CD4-positive, alpha-beta T cell (primary cell): ENCODE measurements around the gene SARNP. TPM values are rescaled to one million over a fixed set of nuclear protein-coding genes. Genes with fewer than 3 reads are reported as not detected.

Experiments
- ATAC-seq: fragments of 200-7000 bp; cut with Tn5 transposase; one replicate; pipeline ENCODE4 v1.10.0; 2022; ENCODE audit warnings: mild to moderate bottlenecking; ENCODE audit not compliant: poor library complexity
- CTCF ChIA-PET: fragments of 350-600 bp; sonication (Branson Sonifier 250); formaldehyde crosslinking; loops from one replicate; lab custom pipeline; 2021; ENCODE audit warnings: antibody characterized with exemption, inconsistent platforms; lab: Charles Lee
- POLR2A ChIA-PET: fragments of 350-600 bp; sonication (Branson Sonifier 250); formaldehyde crosslinking; loops from one replicate; lab custom pipeline; 2021; ENCODE audit warnings: antibody characterized with exemption, inconsistent platforms; lab: Charles Lee
- DNase-seq, 14 experiments: peaks; one replicate each; pipeline ENCODE4 v3.0.0-alpha.2; 2013 to 2020; ENCODE audit warnings: mixed read lengths in 2 of 14
- H3K27ac ChIP-seq, 2 donors: one replicate each; pipeline versions ENCODE4 v1.5.1 to v1.7.0; 2013; ENCODE audit warnings: low read length in 2 of 2, low read depth in 1 of 2, mild to moderate bottlenecking in 1 of 2
- H3K27me3 ChIP-seq, 2 experiments: 1 replicate in 1 of 2; 2 replicates in 1 of 2; pipeline versions ENCODE4 v1.6.1 to v1.7.0; 2013; ENCODE audit warnings: low read length in 2 of 2, control low read depth in 1 of 2, mild to moderate bottlenecking in 1 of 2, moderate library complexity in 1 of 2; ENCODE audit not compliant: insufficient read depth in 2 of 2, control insufficient read depth in 1 of 2
- H3K36me3 ChIP-seq: one replicate; pipeline ENCODE4 v1.6.1; 2013; ENCODE audit warnings: low read length, control low read depth; ENCODE audit not compliant: insufficient read depth
- H3K4me1 ChIP-seq: one replicate; pipeline ENCODE4 v1.6.1; 2013; ENCODE audit warnings: low read length, control low read depth; ENCODE audit not compliant: insufficient read depth
- H3K4me3 ChIP-seq: one replicate; pipeline ENCODE4 v1.5.1; 2013; ENCODE audit warnings: mild to moderate bottlenecking, low read length, moderate library complexity
- H3K9me3 ChIP-seq, 2 experiments: 1 replicate in 1 of 2; 2 replicates in 1 of 2; pipeline versions ENCODE4 v1.6.1 to v1.7.0; 2013; ENCODE audit warnings: low read length in 2 of 2, mild to moderate bottlenecking in 2 of 2, control low read depth in 1 of 2, moderate library complexity in 1 of 2; ENCODE audit not compliant: control insufficient read depth in 1 of 2, insufficient read depth in 1 of 2
- H3K27ac Mint-ChIP-seq: one replicate; pipeline ENCODE4 v1.8.0; 2020; ENCODE audit warnings: mixed read lengths
- H3K27me3 Mint-ChIP-seq: one replicate; pipeline ENCODE4 v1.8.0; 2021; ENCODE audit warnings: mixed read lengths
- H3K36me3 Mint-ChIP-seq: one replicate; pipeline ENCODE4 v1.8.0; 2021; ENCODE audit warnings: low read depth, mixed read lengths
- H3K4me1 Mint-ChIP-seq: one replicate; pipeline ENCODE4 v1.8.0; 2021; ENCODE audit warnings: low read depth, mixed read lengths
- H3K4me3 Mint-ChIP-seq: one replicate; pipeline ENCODE4 v1.8.0; 2020; ENCODE audit warnings: mild to moderate bottlenecking, mixed read lengths
- H3K9me3 Mint-ChIP-seq: one replicate; pipeline ENCODE4 v1.8.0; 2020; ENCODE audit warnings: mixed read lengths
- intact Hi-C, 2 experiments: fragments of 100-400 bp; cut with DNase I in 1 of 2; cut with micrococcal nuclease in 1 of 2; formaldehyde crosslinking; loops; one replicate each; pipeline versions ENCODE4 v1.15.1 to v1.9.0; 2023 to 2025; cut with DNase I, micrococcal nuclease
- total RNA-seq, 174 experiments: library from RNA in 2 of 174; stranded (reverse) in 2 of 174; gene quantifications; one replicate each; pipeline ENCODE4 v1.2.3 and lab custom pipeline; 2021 to 2026
- TF ChIP-seq, protein P1 (sequence below): fragments of 200-600 bp; IDR thresholded peaks from one replicate; pipeline ENCODE4 v1.8.0; 2022; ENCODE audit warnings: antibody characterized with exemption, mild to moderate bottlenecking

The SARNP gene
- total RNA-seq, 2 experiments from 2014 or later = 38.2 to 38.6 TPM

DNA sequence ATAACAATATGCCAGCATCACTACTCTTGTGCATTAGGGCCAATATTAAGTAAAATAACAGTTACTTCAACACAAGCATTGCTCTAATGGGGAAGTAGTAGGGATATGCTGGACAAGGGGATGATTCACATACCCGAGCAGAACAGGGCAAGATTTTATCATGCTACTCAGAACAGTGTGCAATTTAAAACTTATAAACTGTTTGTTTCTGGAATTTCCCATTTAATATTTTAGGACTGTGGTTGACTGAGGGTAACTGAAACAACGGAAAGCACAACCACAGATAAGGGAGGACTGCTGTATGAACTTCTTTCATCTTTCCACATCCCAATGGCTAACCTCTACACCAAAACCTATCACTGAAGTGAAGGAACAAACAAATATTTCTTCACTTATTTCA is 36.8 kb downstream of the SARNP start:
- DNase-seq (peak in 1 of 14 experiments; percentile 12), ATAC-seq (no peak)
- Histone ChIP-seq H3K27ac (no peak overlapping the region), H3K27me3 (no peaks in the 10 kb centered on the region), H3K4me3 (no peak overlapping the region), H3K9me3 (no peaks in the 10 kb centered on the region), H3K4me1 (peaks cover 4% of the 10 kb centered on the region), H3K36me3 (peaks cover 79% of the 10 kb centered on the region)
- H3K27ac Mint-ChIP-seq = no peak overlapping the region
- H3K4me1 Mint-ChIP-seq = no peaks in the 10 kb centered on the region
- TF ChIP-seq, protein P1, sequence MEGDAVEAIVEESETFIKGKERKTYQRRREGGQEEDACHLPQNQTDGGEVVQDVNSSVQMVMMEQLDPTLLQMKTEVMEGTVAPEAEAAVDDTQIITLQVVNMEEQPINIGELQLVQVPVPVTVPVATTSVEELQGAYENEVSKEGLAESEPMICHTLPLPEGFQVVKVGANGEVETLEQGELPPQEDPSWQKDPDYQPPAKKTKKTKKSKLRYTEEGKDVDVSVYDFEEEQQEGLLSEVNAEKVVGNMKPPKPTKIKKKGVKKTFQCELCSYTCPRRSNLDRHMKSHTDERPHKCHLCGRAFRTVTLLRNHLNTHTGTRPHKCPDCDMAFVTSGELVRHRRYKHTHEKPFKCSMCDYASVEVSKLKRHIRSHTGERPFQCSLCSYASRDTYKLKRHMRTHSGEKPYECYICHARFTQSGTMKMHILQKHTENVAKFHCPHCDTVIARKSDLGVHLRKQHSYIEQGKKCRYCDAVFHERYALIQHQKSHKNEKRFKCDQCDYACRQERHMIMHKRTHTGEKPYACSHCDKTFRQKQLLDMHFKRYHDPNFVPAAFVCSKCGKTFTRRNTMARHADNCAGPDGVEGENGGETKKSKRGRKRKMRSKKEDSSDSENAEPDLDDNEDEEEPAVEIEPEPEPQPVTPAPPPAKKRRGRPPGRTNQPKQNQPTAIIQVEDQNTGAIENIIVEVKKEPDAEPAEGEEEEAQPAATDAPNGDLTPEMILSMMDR = no peak
- CTCF ChIA-PET = no interaction called here
- H3K9me3 Mint-ChIP-seq = no peaks in the 10 kb centered on the region
- intact Hi-C loops = no loop called here
- H3K36me3 Mint-ChIP-seq = peaks cover 91% of the 10 kb centered on the region
- no peaks in the 10 kb centered on the region for H3K27me3 Mint-ChIP-seq
- H3K4me3 Mint-ChIP-seq = no peak overlapping the region
- POLR2A ChIA-PET = no interaction called here

- TF ChIP-seq, protein P1 = no peak
- no peak overlapping the region for H3K27ac Mint-ChIP-seq
- Histone ChIP-seq H3K9me3 (no peaks in the 10 kb centered on the region), H3K27me3 (no peaks in the 10 kb centered on the region), H3K4me3 (no peak overlapping the region), H3K36me3 (peaks cover 64% of the 10 kb centered on the region), H3K4me1 (peaks cover 4% of the 10 kb centered on the region), H3K27ac (no peak overlapping the region)
- peaks cover 77% of the 10 kb centered on the region for H3K36me3 Mint-ChIP-seq
- H3K4me3 Mint-ChIP-seq = no peak overlapping the region
- peaks cover 3% of the 10 kb centered on the region for H3K4me1 Mint-ChIP-seq
- DNase-seq (no peak), ATAC-seq (no peak)
- ChIA-PET POLR2A (no interaction called here), CTCF (no interaction called here)
- no peaks in the 10 kb centered on the region for H3K9me3 Mint-ChIP-seq
- no peaks in the 10 kb centered on the region for H3K27me3 Mint-ChIP-seq
- intact Hi-C loops = no loop called here
These were observed 39.7 kb downstream of the SARNP start for GRCh38 chr12:55777856-55778255.

DNA sequence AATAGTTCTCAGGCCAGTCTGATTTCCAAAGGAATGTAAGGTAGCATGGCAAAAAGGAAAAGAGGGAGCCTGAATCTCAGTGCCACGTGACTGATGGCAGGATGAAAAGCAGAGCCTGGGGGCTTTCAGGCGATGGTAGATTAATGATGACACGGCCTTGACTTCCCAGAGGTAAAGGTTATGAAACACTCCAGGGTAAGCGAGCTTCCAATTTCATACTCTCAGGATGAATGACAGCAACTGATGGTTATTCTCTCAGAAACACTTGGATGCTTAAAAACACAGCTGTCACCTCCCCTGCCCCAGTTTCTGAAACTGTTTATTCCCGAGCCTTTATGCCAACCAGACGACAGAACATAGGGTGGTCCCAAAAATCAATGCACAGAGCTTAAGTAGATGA is 45.8 kb downstream of the SARNP start:
- Mint-ChIP-seq H3K4me3 (no peak overlapping the region), H3K9me3 (no peaks in the 10 kb centered on the region), H3K27me3 (no peaks in the 10 kb centered on the region), H3K4me1 (peaks cover 12% of the 10 kb centered on the region), H3K27ac (peak overlapping the region; percentile 19), H3K36me3 (peaks cover 56% of the 10 kb centered on the region)
- TF ChIP-seq, protein P1 = no peak
- CTCF ChIA-PET = no interaction called here
- Histone ChIP-seq H3K27me3 (no peaks in the 10 kb centered on the region), H3K4me3 (no peak overlapping the region), H3K4me1 (no peaks in the 10 kb centered on the region), H3K36me3 (peaks cover 50% of the 10 kb centered on the region), H3K9me3 (no peaks in the 10 kb centered on the region), H3K27ac (no peak overlapping the region)
- DNase-seq (no peak), ATAC-seq (no peak)
- intact Hi-C loops = no loop called here
- POLR2A ChIA-PET = no interaction called here
